ENCODE measurements around the gene SPA17.

GRCh38 chr11:124640666-124641065, 33.0 kb upstream of the SPA17 start:
- TF ChIP-seq CTCF (conservative IDR thresholded peaks at IDR 0.05; ENCODE audit: low read depth, low read length) (no peak; the same call in 1 of the 2 replicates), EZH2 (IDR thresholded peaks at IDR 0.05; ENCODE audit: low read length, unreplicated experiment) (no peak)

Data from PC-3 (cell line).